Omental fat pad (tissue), 4 donors: ENCODE data around the gene MAST2. TPM values are rescaled to one million over a fixed set of nuclear protein-coding genes. Genes with fewer than 3 reads are reported as not detected.

ENCODE experiments used
- ATAC-seq: fragments of 150-250 bp; one replicate; pipeline ENCODE4 v1.9.1; 2016; ENCODE audit warnings: mild to moderate bottlenecking, moderate library complexity; ENCODE audit not compliant: low FRiP score
- DNase-seq: peaks from one replicate; pipeline ENCODE4 v3.0.0-alpha.2; 2019; ENCODE audit warnings: low spot score
- CTCF ChIP-seq, 3 donors: fragments of 450-650 bp; IDR thresholded peaks; one replicate each; pipeline ENCODE4 v1.5.1; 2016 to 2017; ENCODE audit warnings: antibody characterized with exemption in 3 of 3, mild to moderate bottlenecking in 3 of 3, moderate library complexity in 2 of 3
- total RNA-seq, 4 donors: library from RNA; depleted of rRNA; stranded (reverse); fragments of >200 nt; gene quantifications; one replicate each; pipeline ENCODE4 v1.1.0, GENCODE V29; 2016

The MAST2 gene
- total RNA-seq, 4 donors from 2014 or later: 12.0 to 22.0 (median 18.1) TPM

- no peak for DNase-seq
- no peak for TF ChIP-seq CTCF (IDR thresholded peaks at IDR 0.05)
- no peak for ATAC-seq
Observed at GRCh38 chr1:45772971-45773370, 30.4 kb upstream of the MAST2 start.

- no peak for ATAC-seq
- no peak for TF ChIP-seq CTCF (IDR thresholded peaks at IDR 0.05)
- DNase-seq: no peak
Observed at GRCh38 chr1:45775794-45776193, 27.6 kb upstream of the MAST2 start.

DNA sequence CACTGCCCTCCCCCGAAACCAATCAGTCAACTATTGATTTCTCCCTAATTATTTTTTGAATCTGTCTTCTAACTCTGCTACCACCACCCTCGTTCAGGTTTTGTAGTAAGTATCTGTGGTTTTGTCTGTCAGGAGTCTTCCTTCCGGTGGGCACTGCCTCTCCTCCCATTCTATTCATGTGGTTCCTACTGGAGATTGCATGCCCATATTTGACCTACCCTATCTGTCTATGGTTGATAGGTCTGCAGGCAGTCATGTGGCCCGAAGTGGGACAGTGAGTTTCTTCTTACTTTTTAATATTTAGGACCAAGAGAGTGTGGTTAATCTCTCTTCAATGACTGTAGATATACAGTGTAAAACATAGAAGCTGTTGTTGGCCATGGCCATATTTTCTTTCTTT lies 17.8 kb upstream of the MAST2 start:
- ATAC-seq: no peak
- TF ChIP-seq CTCF (IDR thresholded peaks at IDR 0.05): no peak
- no peak for DNase-seq

- ATAC-seq: no peak
- DNase-seq: no peak
- TF ChIP-seq CTCF (IDR thresholded peaks at IDR 0.05): no peak
Observed at GRCh38 chr1:45787905-45788304, 15.5 kb upstream of the MAST2 start.

GRCh38 chr1:45789601-45790000 lies 13.8 kb upstream of the MAST2 start:
- DNase-seq: no peak
- no peak for TF ChIP-seq CTCF (IDR thresholded peaks at IDR 0.05)

DNA sequence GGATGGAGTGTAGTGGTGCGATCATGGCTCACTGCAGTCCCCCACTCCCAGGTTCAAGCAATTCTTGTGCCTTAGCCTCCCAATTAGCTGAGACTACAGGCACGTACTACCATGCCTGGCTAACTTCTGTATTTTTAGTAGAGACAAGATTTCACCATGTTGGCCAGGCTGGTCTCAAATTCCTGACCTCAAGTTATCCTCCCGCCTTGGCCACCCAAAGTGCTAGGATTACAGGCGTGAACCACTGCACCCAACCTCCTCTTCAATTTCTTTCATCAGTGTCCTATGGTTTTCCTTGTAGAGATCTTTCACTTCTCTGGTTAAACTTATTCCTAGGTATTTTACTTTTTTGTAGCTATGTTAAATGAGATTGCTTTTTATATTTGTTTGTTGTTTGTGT lies 10.7 kb upstream of the MAST2 start:
- no peak for TF ChIP-seq CTCF (IDR thresholded peaks at IDR 0.05)
- DNase-seq: no peak
- no peak for ATAC-seq

More at GRCh38 chr1:45789601-45790000, 13.8 kb upstream of the MAST2 start:
- no peak for ATAC-seq

GRCh38 chr1:45793942-45794604 lies 9.3 kb upstream of the MAST2 start:
- no peak for TF ChIP-seq CTCF (IDR thresholded peaks at IDR 0.05)
- ATAC-seq (no peak), DNase-seq (no peak)
